ENCODE results near the gene PLA2R1.

PLA2R1 gene

GRCh38 chr2:160036736-160037135, 25.7 kb downstream of the PLA2R1 start:
- no peak for TF ChIP-seq CTCF (IDR thresholded peaks at IDR 0.05; ENCODE audit: low read depth, low read length)
- no peak overlapping the region for H3K4me3 ChIP-seq (replicated peaks in 1 of 2; ENCODE audit: low read depth in 2 of 2, low read length in 2 of 2)
- no peak for DNase-seq (ENCODE audit: low read depth in 2 of 2)

- no peak for TF ChIP-seq CTCF (IDR thresholded peaks at IDR 0.05; ENCODE audit: low read depth, low read length)
- no peak for DNase-seq (ENCODE audit: low read depth in 2 of 2)
- H3K4me3 ChIP-seq (replicated peaks in 1 of 2; ENCODE audit: low read depth in 2 of 2, low read length in 2 of 2): no peak overlapping the region
Measured at GRCh38 chr2:160035125-160035524, 27.3 kb downstream of the PLA2R1 start.

- no peak for DNase-seq (ENCODE audit: low read depth in 2 of 2)
- no peak overlapping the region for H3K4me3 ChIP-seq (replicated peaks in 1 of 2; ENCODE audit: low read depth in 2 of 2, low read length in 2 of 2)
- TF ChIP-seq CTCF (IDR thresholded peaks at IDR 0.05; ENCODE audit: low read depth, low read length): no peak
Measured at GRCh38 chr2:160034396-160034795, 28.0 kb downstream of the PLA2R1 start.

- TF ChIP-seq CTCF (IDR thresholded peaks at IDR 0.05; ENCODE audit: low read depth, low read length): no peak
- peak; percentile 70 to 94 for DNase-seq (ENCODE audit: low read depth in 2 of 2)
- H3K4me3 ChIP-seq (replicated peaks in 1 of 2; ENCODE audit: low read depth in 2 of 2, low read length in 2 of 2): no peak overlapping the region
Measured at GRCh38 chr2:160033732-160034392, 28.6 kb downstream of the PLA2R1 start.

GRCh38 chr2:160029270-160029628, 33.2 kb downstream of the PLA2R1 start:
- H3K4me3 ChIP-seq (replicated peaks in 1 of 2; ENCODE audit: low read depth in 2 of 2, low read length in 2 of 2): no peak overlapping the region
- no peak for TF ChIP-seq CTCF (IDR thresholded peaks at IDR 0.05; ENCODE audit: low read depth, low read length)
- no peak for DNase-seq (ENCODE audit: low read depth in 2 of 2)

GRCh38 chr2:160028431-160029269, 33.8 kb downstream of the PLA2R1 start:
- no peak overlapping the region for H3K4me3 ChIP-seq (replicated peaks in 1 of 2; ENCODE audit: low read depth in 2 of 2, low read length in 2 of 2)
- DNase-seq (ENCODE audit: low read depth in 2 of 2): peak; percentile 46 to 84
- TF ChIP-seq CTCF (IDR thresholded peaks at IDR 0.05; ENCODE audit: low read depth, low read length): no peak

Measured in cardiac fibroblast (primary cell).